B cell (primary cell): ENCODE measurements around the gene GATAD2B. TPM values are rescaled to one million over a fixed set of nuclear protein-coding genes. Genes with fewer than 3 reads are reported as not detected.

Source experiments
- ATAC-seq: fragments of 200-7000 bp; cut with Tn5 transposase; one replicate; pipeline ENCODE4 v1.10.0; 2021; ENCODE audit warnings: low read depth, mild to moderate bottlenecking, moderate number of reproducible peaks, moderate library complexity
- CTCF ChIA-PET: fragments of 350-600 bp; sonication (Branson Sonifier 250); formaldehyde crosslinking; loops from one replicate; lab custom pipeline; 2021; ENCODE audit warnings: antibody characterized with exemption, inconsistent platforms; lab: Charles Lee
- POLR2A ChIA-PET: fragments of 350-600 bp; sonication (Branson Sonifier 250); formaldehyde crosslinking; loops from one replicate; lab custom pipeline; 2021; ENCODE audit warnings: antibody characterized with exemption; lab: Charles Lee
- DNase-seq: peaks from one replicate; pipeline ENCODE4 v3.0.0; 2013
- H2AFZ ChIP-seq: 2 replicates; pipeline ENCODE4 v1.6.1; 2012; ENCODE audit warnings: mild to moderate bottlenecking, low read depth, low read length; ENCODE audit not compliant: insufficient read depth, poor library complexity, severe bottlenecking
- H3K27ac ChIP-seq, 2 donors: 1 replicate in 1 of 2; 2 replicates in 1 of 2; pipeline ENCODE4 v1.5.1; 2012 to 2013; ENCODE audit warnings: low read length in 2 of 2, mild to moderate bottlenecking in 2 of 2, moderate library complexity in 1 of 2
- H3K27me3 ChIP-seq, 4 experiments: fragments of 200-600 bp in 1 of 4; sonication (generic) in 1 of 4; replicated peaks in 1 of 4; 1 replicate in 2 of 4; 2 replicates in 2 of 4; pipeline versions ENCODE4 v1.6.1 to v1.7.0; 2013 to 2016; ENCODE audit warnings: low read length in 3 of 4, mild to moderate bottlenecking in 2 of 4, mixed read lengths in 1 of 4, moderate library complexity in 1 of 4; ENCODE audit not compliant: insufficient read depth in 4 of 4, control insufficient read depth in 3 of 4; ENCODE audit errors: control extremely low read depth in 1 of 4
- H3K36me3 ChIP-seq, 2 experiments: replicated peaks in 1 of 2; 1 replicate in 1 of 2; 2 replicates in 1 of 2; pipeline versions ENCODE4 v1.6.1 to v1.7.1; 2013; ENCODE audit warnings: low read length in 1 of 2; ENCODE audit not compliant: insufficient read depth in 2 of 2, control insufficient read depth in 1 of 2; ENCODE audit errors: control extremely low read depth in 1 of 2, extremely low read depth in 1 of 2
- H3K4me1 ChIP-seq, 2 donors: fragments of 200-600 bp in 1 of 2; sonication (generic) in 1 of 2; 1 replicate in 1 of 2; 2 replicates in 1 of 2; pipeline versions ENCODE4 v1.5.1 to v1.6.1; 2013 to 2017; ENCODE audit warnings: low read length in 2 of 2; ENCODE audit not compliant: control insufficient read depth in 2 of 2, insufficient read depth in 2 of 2
- H3K4me2 ChIP-seq: replicated peaks from 2 replicates; pipeline ENCODE3; 2012; ENCODE audit warnings: mild to moderate bottlenecking, low read depth, low read length; ENCODE audit not compliant: poor library complexity, severe bottlenecking
- H3K4me3 ChIP-seq, 5 experiments: fragments of 200-600 bp in 1 of 5; sonication (generic) in 1 of 5; 1 replicate in 3 of 5; 2 replicates in 2 of 5; pipeline versions ENCODE4 v1.5.1 to v1.7.0; 2011 to 2016; ENCODE audit warnings: low read length in 4 of 5, mild to moderate bottlenecking in 4 of 5, low read depth in 2 of 5, control low read depth in 1 of 5, moderate library complexity in 1 of 5; ENCODE audit not compliant: insufficient read depth in 1 of 5; ENCODE audit errors: control extremely low read depth in 1 of 5, extremely low read depth in 1 of 5
- H3K79me2 ChIP-seq: fragments of 200-600 bp; sonication (generic); one replicate; pipeline ENCODE4 v1.6.0; 2016; ENCODE audit warnings: low read length; ENCODE audit not compliant: control insufficient read depth, insufficient read depth
- H3K9ac ChIP-seq: fragments of 200-600 bp; sonication (generic); 2 replicates; pipeline ENCODE4 v1.6.1; 2017; ENCODE audit warnings: mild to moderate bottlenecking, low read length, moderate library complexity
- H3K9me3 ChIP-seq, 3 donors: one replicate each; pipeline versions ENCODE4 v1.6.1 to v1.7.1; 2013; ENCODE audit warnings: low read length in 2 of 3; ENCODE audit not compliant: control insufficient read depth in 2 of 3, insufficient read depth in 1 of 3; ENCODE audit errors: control extremely low read depth in 1 of 3
- H4K20me1 ChIP-seq: 2 replicates; pipeline ENCODE4 v1.6.0; 2012; ENCODE audit warnings: mild to moderate bottlenecking, low read length; ENCODE audit not compliant: insufficient read depth, control insufficient read depth, poor library complexity, severe bottlenecking
- H3K27ac Mint-ChIP-seq: one replicate; pipeline ENCODE4 v1.8.0; 2021; ENCODE audit warnings: mixed read lengths
- H3K27me3 Mint-ChIP-seq: one replicate; pipeline ENCODE4 v1.8.0; 2021; ENCODE audit warnings: mixed read lengths
- H3K4me1 Mint-ChIP-seq: one replicate; pipeline ENCODE4 v1.8.0; 2021; ENCODE audit warnings: mixed read lengths
- H3K4me3 Mint-ChIP-seq: one replicate; pipeline ENCODE4 v1.8.0; 2021; ENCODE audit warnings: mixed read lengths
- H3K9me3 Mint-ChIP-seq: one replicate; pipeline ENCODE4 v1.8.0; 2022; ENCODE audit warnings: mixed read lengths; ENCODE audit not compliant: insufficient read depth
- EZH2 ChIP-seq: IDR thresholded peaks from 2 replicates; pipeline ENCODE4 v1.6.1; 2012; ENCODE audit warnings: borderline replicate concordance, low read depth, mild to moderate bottlenecking, moderate library complexity, low read length; ENCODE audit not compliant: insufficient read depth, poor library complexity, severe bottlenecking
- WGBS: methylation state at CpG from one replicate; pipeline ENCODE4 v1.1.5; 2013; ENCODE audit warnings: missing lambda C conversion rate; ENCODE audit not compliant: insufficient coverage; 5-methylcytosine and 5-hydroxymethylcytosine counted together
- intact Hi-C: fragments of 100-400 bp; cut with micrococcal nuclease; formaldehyde crosslinking; loops from one replicate; pipeline ENCODE4 v1.10.0; 2022
- polyA plus RNA-seq: library from polyadenylated mRNA; depleted of rRNA; stranded (reverse); fragments of >200 nt; gene quantifications from 2 replicates; pipeline ENCODE4 v1.2.3, GENCODE V29; 2012
- total RNA-seq, 2 donors: library from RNA; stranded (reverse); fragments of 120-200 nt in 1 of 2; gene quantifications; 1 replicate in 1 of 2; 2 replicates in 1 of 2; pipeline versions ENCODE4 v1.2.3 to v1.2.4, GENCODE V29; 2013 to 2022
- TF ChIP-seq, protein P1 (sequence below): fragments of 200-600 bp; IDR thresholded peaks from one replicate; pipeline ENCODE4 v1.8.0; 2022; ENCODE audit warnings: antibody characterized with exemption, mild to moderate bottlenecking

The GATAD2B gene
- total and polyA plus RNA-seq, 2 donors (not counting 1 experiment from before 2014, with no cell fraction given): 16.7 to 105 TPM

DNA sequence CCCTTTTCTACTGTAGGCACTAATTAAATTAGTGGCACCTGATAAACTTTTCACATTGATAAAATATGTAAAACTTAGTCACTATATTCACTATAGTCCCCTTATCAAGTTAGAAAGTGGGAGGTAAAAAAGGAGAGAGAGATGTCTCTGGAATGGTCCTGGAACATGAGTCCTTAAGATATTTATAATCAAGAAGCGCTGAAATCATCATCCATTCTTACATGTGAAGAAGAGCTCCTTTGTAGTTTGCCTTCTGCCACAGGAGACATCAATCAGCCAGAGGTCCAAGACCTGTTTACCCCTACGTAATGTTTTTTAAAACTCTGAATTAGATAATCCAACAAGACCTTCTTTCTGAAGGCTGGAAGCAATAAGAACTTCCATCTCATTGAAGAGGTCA, 65.3 kb downstream of the GATAD2B start:
- no peak overlapping the region for H3K9ac ChIP-seq
- peaks cover 78% of the 10 kb centered on the region for H3K79me2 ChIP-seq
- peaks cover 38% of the 10 kb centered on the region for H4K20me1 ChIP-seq
- peaks cover 1 to 15% of the 10 kb centered on the region in 2 experiments for H3K36me3 ChIP-seq
- ChIA-PET POLR2A (no interaction called here), CTCF (no interaction called here)
- H3K4me1 ChIP-seq: peaks cover 27 to 33% of the 10 kb centered on the region in 2 donors
- intact Hi-C loops: no loop called here
- no peak overlapping the region for H3K4me3 ChIP-seq
- no peak for TF ChIP-seq EZH2
- TF ChIP-seq, protein P1, sequence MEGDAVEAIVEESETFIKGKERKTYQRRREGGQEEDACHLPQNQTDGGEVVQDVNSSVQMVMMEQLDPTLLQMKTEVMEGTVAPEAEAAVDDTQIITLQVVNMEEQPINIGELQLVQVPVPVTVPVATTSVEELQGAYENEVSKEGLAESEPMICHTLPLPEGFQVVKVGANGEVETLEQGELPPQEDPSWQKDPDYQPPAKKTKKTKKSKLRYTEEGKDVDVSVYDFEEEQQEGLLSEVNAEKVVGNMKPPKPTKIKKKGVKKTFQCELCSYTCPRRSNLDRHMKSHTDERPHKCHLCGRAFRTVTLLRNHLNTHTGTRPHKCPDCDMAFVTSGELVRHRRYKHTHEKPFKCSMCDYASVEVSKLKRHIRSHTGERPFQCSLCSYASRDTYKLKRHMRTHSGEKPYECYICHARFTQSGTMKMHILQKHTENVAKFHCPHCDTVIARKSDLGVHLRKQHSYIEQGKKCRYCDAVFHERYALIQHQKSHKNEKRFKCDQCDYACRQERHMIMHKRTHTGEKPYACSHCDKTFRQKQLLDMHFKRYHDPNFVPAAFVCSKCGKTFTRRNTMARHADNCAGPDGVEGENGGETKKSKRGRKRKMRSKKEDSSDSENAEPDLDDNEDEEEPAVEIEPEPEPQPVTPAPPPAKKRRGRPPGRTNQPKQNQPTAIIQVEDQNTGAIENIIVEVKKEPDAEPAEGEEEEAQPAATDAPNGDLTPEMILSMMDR: no peak
- ATAC-seq (no peak), DNase-seq (no peak)
- no peak overlapping the region for H2AFZ ChIP-seq
- Mint-ChIP-seq H3K27ac (no peak overlapping the region), H3K4me3 (no peak overlapping the region), H3K27me3 (no peaks in the 10 kb centered on the region), H3K4me1 (peaks cover 40% of the 10 kb centered on the region), H3K9me3 (no peaks in the 10 kb centered on the region)
- no peak overlapping the region for H3K27ac ChIP-seq
- H3K9me3 ChIP-seq: peaks cover 0 to 1% (median 0%) of the 10 kb centered on the region in 3 donors
- no peak overlapping the region for H3K4me2 ChIP-seq
- no peaks in the 10 kb centered on the region for H3K27me3 ChIP-seq
- no CpG with 5 or more reads among the region's 2 CpGs for WGBS

DNA sequence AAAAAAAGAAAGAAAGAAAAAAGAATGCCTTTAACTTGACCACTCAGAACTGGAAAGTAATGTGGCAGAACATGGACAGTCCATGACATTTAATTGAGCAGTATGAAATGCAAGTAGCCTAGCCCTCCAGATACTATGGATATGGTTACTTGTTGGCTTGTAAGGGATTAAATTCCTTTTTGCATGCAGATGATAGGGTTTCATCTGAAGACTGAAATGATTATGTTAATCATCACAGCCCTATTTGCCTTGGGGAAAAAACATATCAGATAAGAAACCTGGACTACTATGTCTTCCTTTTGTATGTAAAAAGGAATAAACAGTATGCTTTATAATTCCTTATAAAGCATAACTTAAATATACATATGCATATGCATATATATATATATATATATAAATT, 66.0 kb downstream of the GATAD2B start:
- Histone ChIP-seq H3K79me2 (peaks cover 78% of the 10 kb centered on the region), H3K4me3 (no peak overlapping the region), H3K27me3 (no peaks in the 10 kb centered on the region), H3K4me1 (peaks cover 34 to 40% of the 10 kb centered on the region in 2 donors), H4K20me1 (peaks cover 38% of the 10 kb centered on the region), H3K4me2 (no peak overlapping the region), H3K27ac (no peak overlapping the region), H3K9ac (no peak overlapping the region), H3K9me3 (peaks cover 0 to 1% (median 0%) of the 10 kb centered on the region in 3 donors), H2AFZ (no peak overlapping the region), H3K36me3 (peaks cover 1 to 19% of the 10 kb centered on the region in 2 experiments)
- Mint-ChIP-seq H3K4me3 (no peak overlapping the region), H3K4me1 (peaks cover 43% of the 10 kb centered on the region), H3K27me3 (no peaks in the 10 kb centered on the region), H3K27ac (no peak overlapping the region), H3K9me3 (no peaks in the 10 kb centered on the region)
- POLR2A ChIA-PET: no interaction called here
- DNase-seq (no peak), ATAC-seq (no peak)
- CTCF ChIA-PET: no interaction called here
- intact Hi-C loops: no loop called here
- TF ChIP-seq, protein P1: no peak
- no peak for TF ChIP-seq EZH2
